Coronary artery (tissue), 2 donors: ENCODE measurements around the gene AKAP1.

ENCODE experiments used
- DNase-seq: peaks from one replicate; pipeline ENCODE4 v3.0.0-alpha.2; 2017; ENCODE audit warnings: low spot score
- H3K27ac ChIP-seq, 2 donors: fragments of 200-600 bp; sonication (generic); one replicate each; pipeline ENCODE4 v1.5.1; 2016 to 2019
- H3K4me3 ChIP-seq: fragments of 200-600 bp; sonication (generic); 2 replicates; pipeline ENCODE4 v1.5.1; 2016; ENCODE audit warnings: mild to moderate bottlenecking, moderate library complexity
- TF ChIP-seq, protein P1 (sequence below): fragments of 200-600 bp; sonication (generic); IDR thresholded peaks from one replicate; pipeline ENCODE4 v1.5.1; 2019; ENCODE audit warnings: antibody characterized with exemption

The AKAP1 gene

DNA sequence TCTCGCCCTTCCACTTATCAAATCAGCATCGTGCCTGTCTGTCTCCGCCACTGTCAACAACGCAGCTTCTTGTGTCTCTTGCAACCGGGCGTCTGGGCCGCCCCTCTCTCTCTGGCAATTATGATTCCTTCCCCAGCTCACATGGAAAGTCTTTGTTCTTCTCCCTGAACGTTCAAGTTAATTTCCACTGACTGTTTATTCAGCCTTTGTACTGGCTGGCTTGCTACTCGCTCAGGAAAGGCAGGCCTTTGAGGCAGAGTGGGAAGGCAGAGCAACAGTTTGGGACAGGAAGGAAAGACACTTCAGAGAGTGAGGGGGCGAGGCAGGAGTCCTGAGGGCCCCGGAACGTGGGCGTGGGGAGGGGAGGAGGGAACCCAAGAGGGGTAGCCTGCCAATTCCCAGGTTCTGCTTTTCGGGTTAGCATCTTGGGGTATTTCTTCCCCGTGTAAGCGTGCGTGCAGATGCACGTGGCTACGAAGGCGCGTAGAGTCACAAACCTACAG lies 50.8 kb downstream of the AKAP1 start:
- Histone ChIP-seq H3K4me3 (no peak overlapping the region), H3K27ac (no peak overlapping the region)
- TF ChIP-seq, protein P1, sequence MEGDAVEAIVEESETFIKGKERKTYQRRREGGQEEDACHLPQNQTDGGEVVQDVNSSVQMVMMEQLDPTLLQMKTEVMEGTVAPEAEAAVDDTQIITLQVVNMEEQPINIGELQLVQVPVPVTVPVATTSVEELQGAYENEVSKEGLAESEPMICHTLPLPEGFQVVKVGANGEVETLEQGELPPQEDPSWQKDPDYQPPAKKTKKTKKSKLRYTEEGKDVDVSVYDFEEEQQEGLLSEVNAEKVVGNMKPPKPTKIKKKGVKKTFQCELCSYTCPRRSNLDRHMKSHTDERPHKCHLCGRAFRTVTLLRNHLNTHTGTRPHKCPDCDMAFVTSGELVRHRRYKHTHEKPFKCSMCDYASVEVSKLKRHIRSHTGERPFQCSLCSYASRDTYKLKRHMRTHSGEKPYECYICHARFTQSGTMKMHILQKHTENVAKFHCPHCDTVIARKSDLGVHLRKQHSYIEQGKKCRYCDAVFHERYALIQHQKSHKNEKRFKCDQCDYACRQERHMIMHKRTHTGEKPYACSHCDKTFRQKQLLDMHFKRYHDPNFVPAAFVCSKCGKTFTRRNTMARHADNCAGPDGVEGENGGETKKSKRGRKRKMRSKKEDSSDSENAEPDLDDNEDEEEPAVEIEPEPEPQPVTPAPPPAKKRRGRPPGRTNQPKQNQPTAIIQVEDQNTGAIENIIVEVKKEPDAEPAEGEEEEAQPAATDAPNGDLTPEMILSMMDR = no peak
- DNase-seq = no peak

DNA sequence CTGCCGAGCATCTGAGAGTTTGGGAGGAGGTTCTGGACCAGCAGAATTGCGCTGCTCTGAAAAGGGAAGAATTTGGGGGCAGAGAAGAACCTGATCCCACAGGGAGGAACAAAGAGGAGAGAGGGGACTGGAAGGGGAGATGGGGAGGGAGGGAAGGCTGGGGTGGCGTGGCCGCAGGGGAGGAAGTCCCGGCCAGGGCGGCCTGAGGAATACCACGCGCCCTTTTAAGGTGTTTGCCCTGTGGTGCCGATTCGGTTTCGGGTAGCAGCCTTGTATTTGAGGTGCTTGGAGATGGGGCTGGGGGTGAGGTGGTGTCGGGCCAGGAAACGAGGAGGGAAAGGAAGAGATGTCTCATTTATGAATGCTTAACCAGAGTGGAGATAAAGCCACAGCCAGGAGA lies 51.3 kb downstream of the AKAP1 start:
- no peak overlapping the region for H3K27ac ChIP-seq
- no peak for DNase-seq
- TF ChIP-seq, protein P1 = no peak
- H3K4me3 ChIP-seq = no peak overlapping the region

DNA sequence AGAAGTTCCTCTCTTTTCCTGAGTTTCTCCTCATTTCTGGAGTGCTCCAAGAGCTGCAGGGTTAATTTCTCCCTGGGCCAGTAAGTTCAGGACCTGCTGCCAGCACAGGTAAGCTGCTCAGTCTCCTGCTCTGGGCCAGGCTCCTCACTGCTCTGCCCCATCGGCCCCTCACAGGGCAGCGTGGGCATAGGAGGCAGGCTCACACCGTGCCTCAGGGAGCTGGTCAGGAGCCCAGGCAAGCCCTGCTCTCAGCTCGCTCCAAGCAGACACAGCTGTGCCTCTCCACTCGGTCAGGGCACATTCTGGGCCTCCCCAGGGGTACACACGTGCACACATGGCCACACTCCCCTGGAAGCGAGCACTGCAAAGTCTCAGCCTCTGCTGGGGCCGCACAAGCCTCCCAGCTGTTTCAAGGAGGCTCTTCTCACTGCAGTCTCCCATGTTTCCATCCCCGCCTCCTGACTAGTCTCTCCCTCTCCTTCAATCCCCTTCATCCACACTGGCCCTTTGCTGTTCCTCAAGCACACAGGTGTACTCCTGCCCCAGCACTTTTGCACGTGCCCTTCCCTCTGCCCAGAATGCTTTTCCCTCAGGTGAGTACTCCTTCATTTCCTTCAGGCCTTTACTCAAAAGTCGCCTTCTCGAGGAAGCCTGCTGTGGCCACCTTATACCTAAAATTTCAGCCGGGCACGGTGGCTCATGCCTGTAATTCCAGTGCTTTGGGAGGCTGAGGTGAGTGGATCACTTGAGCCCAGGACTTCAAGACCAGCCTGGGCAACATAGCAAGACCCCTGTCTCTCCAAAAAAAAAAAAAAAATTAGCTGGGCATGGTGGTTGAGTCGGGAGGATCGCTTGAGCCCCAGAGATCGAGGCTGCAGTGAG lies 53.2 kb downstream of the AKAP1 start:
- TF ChIP-seq, protein P1 = no peak
- Histone ChIP-seq H3K27ac (no peak overlapping the region), H3K4me3 (no peak overlapping the region)
- no peak for DNase-seq

DNA sequence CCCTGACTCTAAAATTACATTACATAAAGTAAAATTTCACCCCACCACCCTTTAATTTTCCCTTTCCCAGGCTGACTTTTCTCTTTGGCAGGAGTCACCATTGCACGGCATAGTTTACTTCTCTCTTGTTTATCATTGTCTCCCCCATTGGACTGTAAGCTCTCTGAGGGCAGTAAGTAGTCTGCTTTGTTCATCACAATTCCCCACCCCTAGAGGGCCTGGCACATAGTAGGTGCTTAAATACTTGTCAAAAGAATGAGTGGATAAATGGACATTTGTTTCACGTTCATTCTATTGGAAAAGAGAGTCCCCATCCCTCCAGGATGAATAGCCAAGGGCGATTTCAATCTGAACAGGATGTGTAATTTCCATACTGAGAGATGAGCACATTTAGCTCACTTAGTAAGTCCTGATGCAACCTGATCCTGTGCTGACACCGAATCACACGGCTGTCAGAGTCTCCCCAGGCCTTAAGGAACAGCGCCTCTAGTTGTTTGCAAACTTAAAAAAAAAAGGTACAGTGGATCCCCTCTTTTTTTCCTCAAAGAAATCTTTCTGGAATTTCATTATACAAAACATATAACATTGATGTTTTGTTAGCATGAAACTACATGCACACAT lies 54.0 kb downstream of the AKAP1 start:
- H3K27ac ChIP-seq = no peak overlapping the region
- TF ChIP-seq, protein P1 = no peak
- no peak for DNase-seq
- H3K4me3 ChIP-seq = no peak overlapping the region

DNA sequence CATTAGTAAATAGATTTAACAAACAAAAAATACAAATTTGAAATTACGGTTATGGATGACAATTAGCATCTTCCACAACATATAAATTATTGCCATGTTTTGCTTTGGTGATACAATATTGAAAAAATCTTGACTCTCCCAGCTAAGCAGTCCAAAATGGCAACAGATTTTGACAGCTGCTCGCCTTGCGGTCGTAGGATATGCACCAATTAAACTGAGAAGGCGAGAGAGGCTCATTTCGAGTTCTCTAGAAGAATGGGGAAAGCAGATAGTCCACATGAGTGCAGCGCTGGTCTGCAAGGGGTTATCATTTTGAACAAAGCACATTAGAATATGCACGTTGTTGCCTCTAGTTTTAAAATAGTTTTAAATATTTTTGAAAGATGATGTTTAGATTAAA lies 55.3 kb downstream of the AKAP1 start:
- TF ChIP-seq, protein P1 = no peak
- no peak for DNase-seq
- no peak overlapping the region for H3K4me3 ChIP-seq
- H3K27ac ChIP-seq = no peak overlapping the region

DNA sequence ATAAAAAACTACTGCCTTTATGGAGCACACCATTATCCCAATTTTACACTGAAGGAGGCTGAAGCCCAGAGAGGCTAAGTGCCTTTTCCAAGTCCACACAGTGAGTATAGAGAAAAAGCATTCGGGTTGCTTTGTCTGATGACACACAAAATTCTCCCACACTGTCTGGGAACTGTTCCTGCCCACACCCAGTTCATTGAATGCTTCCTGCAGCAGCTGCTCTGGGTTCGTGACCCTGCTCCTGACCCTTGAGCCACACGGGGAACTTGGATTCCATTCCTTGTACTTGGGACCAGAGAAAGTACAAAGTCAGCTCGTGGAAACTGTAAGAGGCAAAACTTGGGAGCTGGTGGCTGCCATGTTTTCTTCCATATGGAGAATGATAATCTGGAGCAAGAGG lies 57.9 kb downstream of the AKAP1 start:
- Histone ChIP-seq H3K27ac (no peak overlapping the region), H3K4me3 (no peak overlapping the region)
- DNase-seq = no peak
- TF ChIP-seq, protein P1 = no peak

DNA sequence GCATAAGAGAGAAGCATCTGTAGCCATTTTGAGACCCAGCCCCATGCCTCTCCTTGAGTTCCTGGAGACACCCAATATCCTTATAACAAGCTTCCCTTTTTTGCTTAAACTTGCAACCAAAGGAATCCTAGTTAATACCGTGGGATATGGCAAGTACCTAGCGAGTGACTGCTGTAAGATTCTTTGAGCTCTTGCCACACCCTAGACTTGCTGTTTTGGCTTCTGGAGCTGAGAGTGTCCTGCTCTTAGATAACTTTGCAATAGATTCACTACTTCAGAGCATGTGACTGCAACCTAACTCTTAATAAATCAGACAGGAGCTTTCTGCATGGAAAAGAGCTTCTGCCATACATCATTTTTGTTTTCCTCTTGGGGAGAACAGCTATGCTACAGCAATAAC lies 58.3 kb downstream of the AKAP1 start:
- TF ChIP-seq, protein P1 = no peak
- no peak overlapping the region for H3K4me3 ChIP-seq
- H3K27ac ChIP-seq = no peak overlapping the region
- no peak for DNase-seq
